ENCODE data around the gene LETM1.

The LETM1 gene

GRCh38 chr4:1830234-1830633 is 25.7 kb downstream of the LETM1 start:
- H3K4me3 ChIP-seq (ENCODE audit: low read depth, low read length) = no peak overlapping the region
- TF ChIP-seq, protein P1, sequence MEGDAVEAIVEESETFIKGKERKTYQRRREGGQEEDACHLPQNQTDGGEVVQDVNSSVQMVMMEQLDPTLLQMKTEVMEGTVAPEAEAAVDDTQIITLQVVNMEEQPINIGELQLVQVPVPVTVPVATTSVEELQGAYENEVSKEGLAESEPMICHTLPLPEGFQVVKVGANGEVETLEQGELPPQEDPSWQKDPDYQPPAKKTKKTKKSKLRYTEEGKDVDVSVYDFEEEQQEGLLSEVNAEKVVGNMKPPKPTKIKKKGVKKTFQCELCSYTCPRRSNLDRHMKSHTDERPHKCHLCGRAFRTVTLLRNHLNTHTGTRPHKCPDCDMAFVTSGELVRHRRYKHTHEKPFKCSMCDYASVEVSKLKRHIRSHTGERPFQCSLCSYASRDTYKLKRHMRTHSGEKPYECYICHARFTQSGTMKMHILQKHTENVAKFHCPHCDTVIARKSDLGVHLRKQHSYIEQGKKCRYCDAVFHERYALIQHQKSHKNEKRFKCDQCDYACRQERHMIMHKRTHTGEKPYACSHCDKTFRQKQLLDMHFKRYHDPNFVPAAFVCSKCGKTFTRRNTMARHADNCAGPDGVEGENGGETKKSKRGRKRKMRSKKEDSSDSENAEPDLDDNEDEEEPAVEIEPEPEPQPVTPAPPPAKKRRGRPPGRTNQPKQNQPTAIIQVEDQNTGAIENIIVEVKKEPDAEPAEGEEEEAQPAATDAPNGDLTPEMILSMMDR (IDR thresholded peaks at IDR 0.05; ENCODE audit: insufficient read depth, low read depth, low read length, missing control alignments) = no peak
- DNase-seq (ENCODE audit: low read depth) = no peak

GRCh38 chr4:1826531-1827350 is 29.2 kb downstream of the LETM1 start:
- H3K4me3 ChIP-seq (ENCODE audit: low read depth, low read length) = no peak overlapping the region
- TF ChIP-seq, protein P1 (IDR thresholded peaks at IDR 0.05; ENCODE audit: insufficient read depth, low read depth, low read length, missing control alignments) = no peak
- no peak for DNase-seq (ENCODE audit: low read depth)

DNA sequence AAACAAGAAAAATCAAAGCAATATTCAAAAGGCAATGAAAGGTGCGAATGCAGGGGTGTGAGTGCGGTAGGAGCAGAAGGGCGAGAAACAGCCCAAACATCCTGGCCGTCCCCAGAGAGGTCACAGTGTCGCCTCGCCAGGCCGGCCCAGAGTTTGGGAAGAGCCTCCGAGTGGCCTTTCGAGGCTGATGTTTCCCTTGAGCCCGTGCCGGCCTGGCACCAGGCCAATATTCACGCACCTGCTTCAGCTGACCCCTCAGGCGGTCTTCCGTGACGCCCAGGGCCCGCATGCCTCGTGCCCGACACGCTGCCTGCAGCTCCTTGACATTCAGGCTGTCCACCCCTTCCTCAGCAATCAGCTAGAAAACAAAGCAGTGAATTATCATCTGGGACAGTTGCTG is 30.6 kb downstream of the LETM1 start:
- H3K4me3 ChIP-seq (ENCODE audit: low read depth, low read length) = no peak overlapping the region
- TF ChIP-seq, protein P1 (IDR thresholded peaks at IDR 0.05; ENCODE audit: insufficient read depth, low read depth, low read length, missing control alignments) = no peak
- DNase-seq (ENCODE audit: low read depth) = no peak

GRCh38 chr4:1824746-1825145 is 31.2 kb downstream of the LETM1 start:
- H3K4me3 ChIP-seq (ENCODE audit: low read depth, low read length) = no peak overlapping the region
- TF ChIP-seq, protein P1 (IDR thresholded peaks at IDR 0.05; ENCODE audit: insufficient read depth, low read depth, low read length, missing control alignments) = no peak
- no peak for DNase-seq (ENCODE audit: low read depth)

DNA sequence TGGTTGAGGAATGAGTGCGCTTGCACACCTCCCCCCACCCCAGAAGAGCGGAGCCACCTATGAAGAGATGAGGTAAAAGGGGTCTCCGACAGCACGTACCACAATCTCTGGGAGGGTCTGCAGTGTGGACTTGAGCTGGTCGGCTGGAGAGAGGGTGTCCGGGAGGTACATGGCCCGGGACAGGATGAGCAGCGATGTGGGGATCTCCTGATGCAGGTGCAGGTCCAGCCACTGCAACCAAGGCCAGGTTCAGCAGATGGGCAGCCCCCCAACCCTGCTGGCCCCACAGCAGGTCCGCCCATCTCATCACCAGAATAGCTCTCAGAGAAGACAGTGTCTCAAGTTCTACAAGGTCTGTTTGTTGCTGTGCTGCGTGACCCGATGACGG is 32.4 kb downstream of the LETM1 start:
- no peak for DNase-seq (ENCODE audit: low read depth)
- H3K4me3 ChIP-seq (ENCODE audit: low read depth, low read length) = no peak overlapping the region
- TF ChIP-seq, protein P1 (IDR thresholded peaks at IDR 0.05; ENCODE audit: insufficient read depth, low read depth, low read length, missing control alignments) = no peak

- no peak for DNase-seq (ENCODE audit: low read depth)
- TF ChIP-seq, protein P1 (IDR thresholded peaks at IDR 0.05; ENCODE audit: insufficient read depth, low read depth, low read length, missing control alignments) = no peak
- H3K4me3 ChIP-seq (ENCODE audit: low read depth, low read length) = no peak overlapping the region
Observed at GRCh38 chr4:1822568-1823544, 33.1 kb downstream of the LETM1 start.
